ENCODE results near the gene SNED1.

Gene SNED1

GRCh38 chr2:241009601-241010530 is 11.4 kb downstream of the SNED1 start:
- Histone ChIP-seq H3K9me3 (ENCODE audit: control insufficient read depth, insufficient read depth, low read depth, low read length) (no peaks in the 10 kb centered on the region), H3K36me3 (ENCODE audit: control insufficient read depth in 2 of 2, insufficient read depth in 1 of 2, low read length in 2 of 2) (no peaks in the 10 kb centered on the region), H3K4me1 (ENCODE audit: control insufficient read depth, insufficient read depth, low read length) (peaks cover 11% of the 10 kb centered on the region), H3K4me3 (ENCODE audit: low read depth, low read length) (peak overlapping the region; percentile 30), H3K27ac (ENCODE audit: extremely low read depth, low read depth, low read length) (peak overlapping the region; percentile 58)
- ChIA-PET POLR2A (interaction anchor here (0.6 to 1.6 kb wide), 5 partner anchors 11 to 692 kb away, joined by 3 to 6 read pairs (median 5); partner anchors contain the start of genes ING5, MTERF4, PASK and SNED1), CTCF (interaction anchor here (0.6 to 1.3 kb wide), 7 partner anchors 10 to 923 kb away, joined by 3 to 6 read pairs (median 3); no protein-coding TSS in a partner anchor)
- TF ChIP-seq SP2 (tag by site-specific recombination; IDR thresholded peaks at IDR 0.05) (peak; percentile 45), ZSCAN30 (tag by site-specific recombination; IDR thresholded peaks at IDR 0.05) (no peak), ZNF843 (tag by site-specific recombination; IDR thresholded peaks at IDR 0.05) (0 out of 2 replicates have a peak, but pooled peaks have one; percentile 45), TRIM28 (IDR thresholded peaks at IDR 0.05; ENCODE audit: borderline replicate concordance, low read length) (0 out of 2 replicates have a peak, but pooled peaks have one; percentile 29), PRDM1 (tag by site-specific recombination; IDR thresholded peaks at IDR 0.05) (no peak), KLF17 (tag by site-specific recombination; IDR thresholded peaks at IDR 0.05) (peak; percentile 82), ZNF214 (tag by site-specific recombination; IDR thresholded peaks at IDR 0.05; ENCODE audit: borderline replicate concordance) (no peak), GLI2 (tag by site-specific recombination; IDR thresholded peaks at IDR 0.05; ENCODE audit: borderline replicate concordance, low read depth) (no peak), OSR2 (tag by site-specific recombination; IDR thresholded peaks at IDR 0.05) (0 out of 2 replicates have a peak, but pooled peaks have one; percentile 46), ZFHX2 (tag by site-specific recombination; conservative IDR thresholded peaks at IDR 0.05) (peak; percentile 88), SCRT2 (tag by site-specific recombination; IDR thresholded peaks at IDR 0.05) (peak; percentile 55; the same call in 1 of the 2 replicates), KLF8 (tag by site-specific recombination; IDR thresholded peaks at IDR 0.05) (no peak), EGR2 (tag by site-specific recombination; IDR thresholded peaks at IDR 0.05; ENCODE audit: low read depth) (peak; percentile 79), ZNF404 (tag by site-specific recombination; IDR thresholded peaks at IDR 0.05) (no peak), SP7 (tag by site-specific recombination; IDR thresholded peaks at IDR 0.05) (peak; percentile 83), WT1 (tag by site-specific recombination; IDR thresholded peaks at IDR 0.05) (no peak), PATZ1 (tag by site-specific recombination; IDR thresholded peaks at IDR 0.05) (peak; percentile 44), ZBTB10 (tag by site-specific recombination; IDR thresholded peaks at IDR 0.05) (no peak), ZNF223 (tag by site-specific recombination; IDR thresholded peaks at IDR 0.05) (no peak), FEZF1 (tag by site-specific recombination; IDR thresholded peaks at IDR 0.05) (peak; percentile 71), MEIS1 (CRISPR knock-in tag; IDR thresholded peaks at IDR 0.05; ENCODE audit: borderline replicate concordance) (no peak), GLIS1 (tag by site-specific recombination; IDR thresholded peaks at IDR 0.05) (peak; percentile 97), PRDM6 (tag by site-specific recombination; IDR thresholded peaks at IDR 0.05) (no peak), ZNF623 (tag by site-specific recombination; IDR thresholded peaks at IDR 0.05) (no peak), ZNF423 (tag by site-specific recombination; IDR thresholded peaks at IDR 0.05) (peak; percentile 58; the same call in 1 of the 2 replicates), ZNF416 (tag by site-specific recombination; IDR thresholded peaks at IDR 0.05) (no peak), ZBTB6 (tag by site-specific recombination; IDR thresholded peaks at IDR 0.05) (no peak), ZNF548 (tag by site-specific recombination; IDR thresholded peaks at IDR 0.05) (no peak), ZIC2 (tag by site-specific recombination; IDR thresholded peaks at IDR 0.05) (peak; percentile 93), ZNF660 (tag by site-specific recombination; IDR thresholded peaks at IDR 0.05) (no peak)
